CD4-positive, alpha-beta T cell (primary cell): ENCODE data around the gene SPOCK1. TPM values are rescaled to one million over a fixed set of nuclear protein-coding genes. Genes with fewer than 3 reads are reported as not detected.

ENCODE experiments used
- ATAC-seq: fragments of 200-7000 bp; cut with Tn5 transposase; one replicate; pipeline ENCODE4 v1.10.0; 2022; ENCODE audit warnings: mild to moderate bottlenecking; ENCODE audit not compliant: poor library complexity
- CTCF ChIA-PET: fragments of 350-600 bp; sonication (Branson Sonifier 250); formaldehyde crosslinking; loops from one replicate; lab custom pipeline; 2021; ENCODE audit warnings: antibody characterized with exemption, inconsistent platforms; lab: Charles Lee
- POLR2A ChIA-PET: fragments of 350-600 bp; sonication (Branson Sonifier 250); formaldehyde crosslinking; loops from one replicate; lab custom pipeline; 2021; ENCODE audit warnings: antibody characterized with exemption, inconsistent platforms; lab: Charles Lee
- DNase-seq, 14 experiments: peaks; one replicate each; pipeline ENCODE4 v3.0.0-alpha.2; 2013 to 2020; ENCODE audit warnings: mixed read lengths in 2 of 14
- H3K27ac ChIP-seq, 2 donors: one replicate each; pipeline versions ENCODE4 v1.5.1 to v1.7.0; 2013; ENCODE audit warnings: low read length in 2 of 2, low read depth in 1 of 2, mild to moderate bottlenecking in 1 of 2
- H3K27me3 ChIP-seq, 2 experiments: 1 replicate in 1 of 2; 2 replicates in 1 of 2; pipeline versions ENCODE4 v1.6.1 to v1.7.0; 2013; ENCODE audit warnings: low read length in 2 of 2, control low read depth in 1 of 2, mild to moderate bottlenecking in 1 of 2, moderate library complexity in 1 of 2; ENCODE audit not compliant: insufficient read depth in 2 of 2, control insufficient read depth in 1 of 2
- H3K36me3 ChIP-seq: one replicate; pipeline ENCODE4 v1.6.1; 2013; ENCODE audit warnings: low read length, control low read depth; ENCODE audit not compliant: insufficient read depth
- H3K4me1 ChIP-seq: one replicate; pipeline ENCODE4 v1.6.1; 2013; ENCODE audit warnings: low read length, control low read depth; ENCODE audit not compliant: insufficient read depth
- H3K4me3 ChIP-seq: one replicate; pipeline ENCODE4 v1.5.1; 2013; ENCODE audit warnings: mild to moderate bottlenecking, low read length, moderate library complexity
- H3K9me3 ChIP-seq, 2 experiments: 1 replicate in 1 of 2; 2 replicates in 1 of 2; pipeline versions ENCODE4 v1.6.1 to v1.7.0; 2013; ENCODE audit warnings: low read length in 2 of 2, mild to moderate bottlenecking in 2 of 2, control low read depth in 1 of 2, moderate library complexity in 1 of 2; ENCODE audit not compliant: control insufficient read depth in 1 of 2, insufficient read depth in 1 of 2
- H3K27ac Mint-ChIP-seq: one replicate; pipeline ENCODE4 v1.8.0; 2020; ENCODE audit warnings: mixed read lengths
- H3K27me3 Mint-ChIP-seq: one replicate; pipeline ENCODE4 v1.8.0; 2021; ENCODE audit warnings: mixed read lengths
- H3K36me3 Mint-ChIP-seq: one replicate; pipeline ENCODE4 v1.8.0; 2021; ENCODE audit warnings: low read depth, mixed read lengths
- H3K4me1 Mint-ChIP-seq: one replicate; pipeline ENCODE4 v1.8.0; 2021; ENCODE audit warnings: low read depth, mixed read lengths
- H3K4me3 Mint-ChIP-seq: one replicate; pipeline ENCODE4 v1.8.0; 2020; ENCODE audit warnings: mild to moderate bottlenecking, mixed read lengths
- H3K9me3 Mint-ChIP-seq: one replicate; pipeline ENCODE4 v1.8.0; 2020; ENCODE audit warnings: mixed read lengths
- CTCF ChIP-seq: fragments of 200-600 bp; IDR thresholded peaks from one replicate; pipeline ENCODE4 v1.8.0; 2022; ENCODE audit warnings: antibody characterized with exemption, mild to moderate bottlenecking
- intact Hi-C, 2 experiments: fragments of 100-400 bp; cut with DNase I in 1 of 2; cut with micrococcal nuclease in 1 of 2; formaldehyde crosslinking; loops; one replicate each; pipeline versions ENCODE4 v1.15.1 to v1.9.0; 2023 to 2025; cut with DNase I, micrococcal nuclease
- total RNA-seq, 174 experiments: library from RNA in 2 of 174; stranded (reverse) in 2 of 174; gene quantifications; one replicate each; pipeline ENCODE4 v1.2.3 and lab custom pipeline; 2021 to 2026

Gene SPOCK1
- total RNA-seq, 2 experiments from 2014 or later = not detected

GRCh38 chr5:137399911-137400310 lies 99.2 kb downstream of the SPOCK1 start:
- POLR2A ChIA-PET = no interaction called here
- intact Hi-C loops = no loop called here
- H3K27me3 Mint-ChIP-seq = peaks cover 10% of the 10 kb centered on the region
- Histone ChIP-seq H3K36me3 (no peaks in the 10 kb centered on the region), H3K27me3 (no peaks in the 10 kb centered on the region), H3K27ac (no peak overlapping the region), H3K9me3 (no peaks in the 10 kb centered on the region), H3K4me3 (no peak overlapping the region), H3K4me1 (no peaks in the 10 kb centered on the region)
- no peak overlapping the region for H3K4me3 Mint-ChIP-seq
- no peak for TF ChIP-seq CTCF
- H3K36me3 Mint-ChIP-seq = no peaks in the 10 kb centered on the region
- ATAC-seq = no peak
- DNase-seq = no peak
- no peak overlapping the region for H3K27ac Mint-ChIP-seq
- H3K4me1 Mint-ChIP-seq = no peaks in the 10 kb centered on the region
- no peaks in the 10 kb centered on the region for H3K9me3 Mint-ChIP-seq
- CTCF ChIA-PET = no interaction called here

- Histone ChIP-seq H3K27me3 (no peaks in the 10 kb centered on the region), H3K9me3 (no peaks in the 10 kb centered on the region), H3K36me3 (no peaks in the 10 kb centered on the region), H3K4me3 (no peak overlapping the region), H3K4me1 (no peaks in the 10 kb centered on the region), H3K27ac (no peak overlapping the region)
- CTCF ChIA-PET = no interaction called here
- no peaks in the 10 kb centered on the region for H3K9me3 Mint-ChIP-seq
- intact Hi-C loops = no loop called here
- DNase-seq (no peak), ATAC-seq (no peak)
- TF ChIP-seq CTCF = no peak
- H3K4me3 Mint-ChIP-seq = no peak overlapping the region
- H3K27me3 Mint-ChIP-seq = peaks cover 9% of the 10 kb centered on the region
- POLR2A ChIA-PET = no interaction called here
- H3K4me1 Mint-ChIP-seq = no peaks in the 10 kb centered on the region
- no peak overlapping the region for H3K27ac Mint-ChIP-seq
- H3K36me3 Mint-ChIP-seq = no peaks in the 10 kb centered on the region
Measured at GRCh38 chr5:137398751-137399150, 100.4 kb downstream of the SPOCK1 start.

GRCh38 chr5:137398154-137398553 lies 101.0 kb downstream of the SPOCK1 start:
- Mint-ChIP-seq H3K4me1 (no peaks in the 10 kb centered on the region), H3K9me3 (no peaks in the 10 kb centered on the region), H3K27ac (no peak overlapping the region), H3K36me3 (no peaks in the 10 kb centered on the region), H3K27me3 (peaks cover 14% of the 10 kb centered on the region), H3K4me3 (no peak overlapping the region)
- TF ChIP-seq CTCF = no peak
- Histone ChIP-seq H3K9me3 (no peaks in the 10 kb centered on the region), H3K27me3 (no peaks in the 10 kb centered on the region), H3K27ac (no peak overlapping the region), H3K4me1 (no peaks in the 10 kb centered on the region), H3K36me3 (no peaks in the 10 kb centered on the region), H3K4me3 (no peak overlapping the region)
- intact Hi-C loops = no loop called here
- no peak for ATAC-seq
- ChIA-PET POLR2A (no interaction called here), CTCF (no interaction called here)
- DNase-seq = no peak
